ENCODE measurements around the gene INSL4. TPM values are rescaled to one million over a fixed set of nuclear protein-coding genes. Genes with fewer than 3 reads are reported as not detected.

INSL4 gene
- polyA plus RNA-seq (2013, experiment 1 of 2): not detected
- not detected for polyA plus RNA-seq (2013, experiment 2 of 2)

DNA sequence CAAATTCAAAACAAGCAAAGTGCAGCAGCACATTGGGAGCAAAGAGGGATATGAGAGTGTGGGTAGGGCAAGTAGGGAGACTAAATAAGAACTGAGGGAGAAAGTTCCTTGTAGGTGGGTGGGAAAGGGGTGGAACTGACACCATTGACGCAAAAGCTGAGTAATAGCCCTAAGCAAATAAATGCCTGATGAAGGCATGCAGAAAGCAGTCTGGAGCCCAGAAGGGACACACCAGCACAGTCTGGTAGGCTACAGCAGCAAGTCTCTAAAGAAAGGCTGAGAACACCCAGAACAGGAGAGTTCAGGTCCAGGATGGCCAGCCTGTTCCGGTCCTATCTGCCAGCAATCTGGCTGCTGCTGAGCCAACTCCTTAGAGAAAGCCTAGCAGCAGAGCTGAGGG lies at the start of gene INSL4:
INSL4 (plus strand) TSS at position 208 of the 400 bp plus-strand sequence; CDS start at position 313, 105 bp downstream.
- Histone ChIP-seq H2BK120ac (ENCODE audit: low read depth, low read length) (no peak within 1 kb of the TSS), H3K27ac (replicated peaks; ENCODE audit: low read length) (no peak within 1 kb of the TSS), H3K18ac (ENCODE audit: low read length) (no peak within 1 kb of the TSS), H2BK15ac (ENCODE audit: low read length) (no peak within 1 kb of the TSS), H3K23ac (ENCODE audit: low read depth, low read length, poor library complexity) (no peak within 1 kb of the TSS), H3K27me3 (ENCODE audit: control insufficient read depth in 3 of 3, insufficient read depth in 3 of 3, low read depth in 1 of 3, low read length in 3 of 3) (peaks cover 0 to 4% (median 0%) of the 10 kb centered on the region in 3 experiments), H3K9ac (ENCODE audit: low read depth, low read length, poor library complexity) (no peak within 1 kb of the TSS), H2BK5ac (ENCODE audit: low read length) (no peak within 1 kb of the TSS), H4K8ac (ENCODE audit: low read depth, low read length) (no peak within 1 kb of the TSS), H3K4me2 (ENCODE audit: insufficient read depth, low read length, poor library complexity, severe bottlenecking) (no peak within 1 kb of the TSS), H4K91ac (ENCODE audit: low read depth, low read length, poor library complexity) (no peak within 1 kb of the TSS), H3K4me3 (ENCODE audit: low read length in 2 of 2) (no peak within 1 kb of the TSS), H2AK5ac (ENCODE audit: low read depth, low read length) (no peak within 1 kb of the TSS), H3K9me3 (replicated peaks in 1 of 2; ENCODE audit: control insufficient read depth in 2 of 2, insufficient read depth in 1 of 2, low read depth in 1 of 2, low read length in 2 of 2) (no peaks in the 10 kb centered on the region), H3K79me1 (ENCODE audit: low read depth, low read length) (no peaks in the 10 kb centered on the region), H3K36me3 (replicated peaks in 1 of 2; ENCODE audit: control insufficient read depth in 2 of 2, insufficient read depth in 2 of 2, low read length in 2 of 2) (no peaks in the 10 kb centered on the region), H2AFZ (ENCODE audit: low read length) (no peak within 1 kb of the TSS), H3K4me1 (ENCODE audit: control insufficient read depth in 2 of 2, insufficient read depth in 1 of 2, low read depth in 1 of 2, low read length in 2 of 2) (no peaks in the 10 kb centered on the region), H2BK12ac (ENCODE audit: low read length) (no peak within 1 kb of the TSS), H3K4ac (ENCODE audit: low read length) (no peak within 1 kb of the TSS), H3K14ac (ENCODE audit: low read length) (no peak within 1 kb of the TSS)
- WGBS, 2 donors (ENCODE audit: extremely low coverage in 2 of 2, insufficient read length in 2 of 2, insufficient replicate concordance in 1 of 2): no CpG with 5 or more reads among the region's 2 CpGs
- no peak for DNase-seq (ENCODE audit: low spot score)

DNA sequence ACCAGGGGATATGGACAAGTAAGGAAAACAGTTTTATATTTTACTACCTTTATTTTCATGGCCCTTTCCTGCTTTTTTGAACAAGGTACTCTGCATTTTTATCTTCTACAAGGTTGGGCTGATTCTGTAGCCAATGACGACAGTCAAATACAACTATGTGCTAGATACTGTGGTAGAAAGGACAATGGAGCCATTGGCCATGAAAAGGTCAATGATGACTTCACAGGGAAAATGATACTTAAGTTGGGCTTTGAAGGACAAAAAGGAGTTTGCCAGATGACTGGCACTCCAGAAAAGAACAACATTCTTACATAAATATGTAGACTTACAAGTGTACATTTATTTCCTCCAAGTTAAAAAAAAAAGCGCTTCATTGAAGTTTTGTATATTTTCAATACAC lies 46.4 kb upstream of the INSL4 start:
- no peak for DNase-seq (ENCODE audit: low spot score)
- Histone ChIP-seq H3K9ac (ENCODE audit: low read depth, low read length, poor library complexity) (no peak overlapping the region), H3K36me3 (replicated peaks in 1 of 2; ENCODE audit: control insufficient read depth in 2 of 2, insufficient read depth in 2 of 2, low read length in 2 of 2) (no peaks in the 10 kb centered on the region), H3K27ac (replicated peaks; ENCODE audit: low read length) (no peak overlapping the region), H2BK15ac (ENCODE audit: low read length) (no peak overlapping the region), H3K4me3 (ENCODE audit: low read length in 2 of 2) (no peak overlapping the region), H3K4ac (ENCODE audit: low read length) (no peak overlapping the region), H2AFZ (ENCODE audit: low read length) (no peak overlapping the region), H3K14ac (ENCODE audit: low read length) (no peak overlapping the region), H4K91ac (ENCODE audit: low read depth, low read length, poor library complexity) (no peak overlapping the region), H3K27me3 (ENCODE audit: control insufficient read depth in 3 of 3, insufficient read depth in 3 of 3, low read depth in 1 of 3, low read length in 3 of 3) (no peaks in the 10 kb centered on the region), H2BK5ac (ENCODE audit: low read length) (no peak overlapping the region), H2BK12ac (ENCODE audit: low read length) (no peak overlapping the region), H3K9me3 (replicated peaks in 1 of 2; ENCODE audit: control insufficient read depth in 2 of 2, insufficient read depth in 1 of 2, low read depth in 1 of 2, low read length in 2 of 2) (no peaks in the 10 kb centered on the region), H2AK5ac (ENCODE audit: low read depth, low read length) (no peak overlapping the region), H3K4me1 (ENCODE audit: control insufficient read depth in 2 of 2, insufficient read depth in 1 of 2, low read depth in 1 of 2, low read length in 2 of 2) (no peaks in the 10 kb centered on the region), H3K23ac (ENCODE audit: low read depth, low read length, poor library complexity) (no peak overlapping the region), H2BK120ac (ENCODE audit: low read depth, low read length) (no peak overlapping the region), H3K79me1 (ENCODE audit: low read depth, low read length) (no peaks in the 10 kb centered on the region), H3K18ac (ENCODE audit: low read length) (no peak overlapping the region), H3K4me2 (ENCODE audit: insufficient read depth, low read length, poor library complexity, severe bottlenecking) (no peak overlapping the region), H4K8ac (ENCODE audit: low read depth, low read length) (no peak overlapping the region)
- WGBS, 2 donors (ENCODE audit: extremely low coverage in 2 of 2, insufficient read length in 2 of 2, insufficient replicate concordance in 1 of 2): no CpG with 5 or more reads among the region's 2 CpGs

DNA sequence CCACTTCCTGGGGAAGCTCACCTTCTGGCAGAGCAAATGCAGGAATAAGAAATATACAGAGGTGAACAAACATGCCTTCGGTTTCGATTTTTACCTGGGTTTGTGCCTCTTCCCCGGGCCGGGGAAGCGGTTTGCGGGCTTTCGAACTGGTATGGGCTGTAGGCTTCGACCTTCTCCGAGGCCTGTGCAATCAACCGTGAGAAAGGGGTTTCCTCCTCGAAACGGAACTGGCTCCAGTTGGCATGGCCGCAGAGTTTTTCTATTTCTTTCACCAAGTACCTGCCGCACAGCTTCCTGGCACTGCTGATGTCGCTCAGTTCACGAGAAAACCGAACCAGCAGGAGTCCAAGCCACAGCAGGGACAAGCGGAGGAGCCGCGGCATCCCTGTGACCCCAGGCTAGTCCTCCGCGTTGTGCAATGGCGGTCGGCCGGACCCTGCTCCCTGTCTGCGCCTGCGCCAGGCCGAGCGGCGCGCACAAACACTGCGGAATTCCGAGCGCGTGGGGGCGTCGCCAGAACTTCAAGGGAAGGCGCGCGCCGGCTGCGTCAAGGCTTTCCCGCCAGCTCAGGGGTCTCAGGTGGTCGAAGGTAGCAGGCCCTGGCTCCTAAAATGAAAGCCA lies 45.9 kb upstream of the INSL4 start, which contains the start of gene INSL6:
INSL6 (minus strand) TSS at position 420 of the 621 bp plus-strand sequence; CDS start at position 383, 37 bp downstream.
- Histone ChIP-seq H2BK15ac (ENCODE audit: low read length) (no peak within 1 kb of the TSS), H2BK120ac (ENCODE audit: low read depth, low read length) (no peak within 1 kb of the TSS), H4K8ac (ENCODE audit: low read depth, low read length) (no peak within 1 kb of the TSS), H2AFZ (ENCODE audit: low read length) (peak within 1 kb of the TSS; percentile 5), H3K4me3 (ENCODE audit: low read length in 2 of 2) (no peak within 1 kb of the TSS), H3K27ac (replicated peaks; ENCODE audit: low read length) (no peak within 1 kb of the TSS), H3K27me3 (ENCODE audit: control insufficient read depth in 3 of 3, insufficient read depth in 3 of 3, low read depth in 1 of 3, low read length in 3 of 3) (no peaks in the 10 kb centered on the region), H3K4ac (ENCODE audit: low read length) (no peak within 1 kb of the TSS), H3K14ac (ENCODE audit: low read length) (peak within 1 kb of the TSS; percentile 31), H2BK12ac (ENCODE audit: low read length) (no peak within 1 kb of the TSS), H3K4me2 (ENCODE audit: insufficient read depth, low read length, poor library complexity, severe bottlenecking) (no peak within 1 kb of the TSS), H2BK5ac (ENCODE audit: low read length) (peak within 1 kb of the TSS; percentile 68), H2AK5ac (ENCODE audit: low read depth, low read length) (peak within 1 kb of the TSS; percentile 8), H3K23ac (ENCODE audit: low read depth, low read length, poor library complexity) (no peak within 1 kb of the TSS), H3K4me1 (ENCODE audit: control insufficient read depth in 2 of 2, insufficient read depth in 1 of 2, low read depth in 1 of 2, low read length in 2 of 2) (no peaks in the 10 kb centered on the region), H3K79me1 (ENCODE audit: low read depth, low read length) (no peaks in the 10 kb centered on the region), H3K9ac (ENCODE audit: low read depth, low read length, poor library complexity) (peak within 1 kb of the TSS; percentile 63), H3K36me3 (replicated peaks in 1 of 2; ENCODE audit: control insufficient read depth in 2 of 2, insufficient read depth in 2 of 2, low read length in 2 of 2) (no peaks in the 10 kb centered on the region), H3K18ac (ENCODE audit: low read length) (peak within 1 kb of the TSS; percentile 35), H4K91ac (ENCODE audit: low read depth, low read length, poor library complexity) (no peak within 1 kb of the TSS), H3K9me3 (replicated peaks in 1 of 2; ENCODE audit: control insufficient read depth in 2 of 2, insufficient read depth in 1 of 2, low read depth in 1 of 2, low read length in 2 of 2) (no peaks in the 10 kb centered on the region)
- no CpG with 5 or more reads among the region's 44 CpGs for WGBS, 2 donors (ENCODE audit: extremely low coverage in 2 of 2, insufficient read length in 2 of 2, insufficient replicate concordance in 1 of 2)
- no peak for DNase-seq (ENCODE audit: low spot score)

DNA sequence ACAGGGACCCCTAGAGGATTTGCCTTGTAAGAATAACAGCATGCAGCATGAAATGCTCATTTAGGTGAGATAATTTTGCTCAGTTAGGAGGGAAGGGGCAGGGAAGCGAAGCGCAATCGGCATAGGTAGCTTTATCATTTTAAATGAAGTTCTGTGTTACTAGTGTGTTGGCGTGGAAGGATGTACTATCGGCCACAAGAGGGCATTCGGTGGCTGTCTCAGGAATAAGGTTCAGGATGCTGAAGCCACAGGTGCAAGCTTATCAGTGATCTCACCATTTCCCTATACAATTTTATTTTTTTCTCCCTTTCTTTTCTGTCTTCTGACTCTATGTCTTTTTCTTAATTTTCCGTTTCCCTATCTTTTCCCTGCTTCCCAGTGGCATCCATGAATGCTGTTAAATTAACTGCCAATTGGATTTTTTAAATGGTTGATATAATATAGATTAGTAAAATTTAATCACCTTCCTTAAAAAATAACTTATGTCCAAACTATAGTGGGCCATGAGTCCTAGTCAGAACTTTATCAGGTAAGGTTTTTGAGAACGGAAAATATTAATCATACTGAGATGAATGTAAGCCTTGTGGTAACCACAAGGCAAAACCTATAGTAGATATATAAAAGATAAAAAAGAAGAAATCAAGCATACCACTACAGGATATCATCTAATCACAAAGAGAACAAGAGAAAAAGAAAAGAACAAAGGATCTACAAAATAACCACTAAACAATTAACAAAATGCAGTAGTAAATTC lies 44.6 kb upstream of the INSL4 start:
- Histone ChIP-seq H2AK5ac (ENCODE audit: low read depth, low read length) (no peak overlapping the region), H3K4me3 (ENCODE audit: low read length in 2 of 2) (no peak overlapping the region), H3K14ac (ENCODE audit: low read length) (no peak overlapping the region), H4K91ac (ENCODE audit: low read depth, low read length, poor library complexity) (no peak overlapping the region), H3K23ac (ENCODE audit: low read depth, low read length, poor library complexity) (no peak overlapping the region), H2AFZ (ENCODE audit: low read length) (no peak overlapping the region), H3K9me3 (replicated peaks in 1 of 2; ENCODE audit: control insufficient read depth in 2 of 2, insufficient read depth in 1 of 2, low read depth in 1 of 2, low read length in 2 of 2) (no peaks in the 10 kb centered on the region), H2BK5ac (ENCODE audit: low read length) (no peak overlapping the region), H2BK15ac (ENCODE audit: low read length) (no peak overlapping the region), H2BK12ac (ENCODE audit: low read length) (no peak overlapping the region), H3K27me3 (ENCODE audit: control insufficient read depth in 3 of 3, insufficient read depth in 3 of 3, low read depth in 1 of 3, low read length in 3 of 3) (no peaks in the 10 kb centered on the region), H3K18ac (ENCODE audit: low read length) (no peak overlapping the region), H3K27ac (replicated peaks; ENCODE audit: low read length) (no peak overlapping the region), H3K36me3 (replicated peaks in 1 of 2; ENCODE audit: control insufficient read depth in 2 of 2, insufficient read depth in 2 of 2, low read length in 2 of 2) (no peaks in the 10 kb centered on the region), H3K9ac (ENCODE audit: low read depth, low read length, poor library complexity) (no peak overlapping the region), H3K4me1 (ENCODE audit: control insufficient read depth in 2 of 2, insufficient read depth in 1 of 2, low read depth in 1 of 2, low read length in 2 of 2) (no peaks in the 10 kb centered on the region), H4K8ac (ENCODE audit: low read depth, low read length) (no peak overlapping the region), H3K79me1 (ENCODE audit: low read depth, low read length) (no peaks in the 10 kb centered on the region), H3K4me2 (ENCODE audit: insufficient read depth, low read length, poor library complexity, severe bottlenecking) (no peak overlapping the region), H2BK120ac (ENCODE audit: low read depth, low read length) (no peak overlapping the region), H3K4ac (ENCODE audit: low read length) (no peak overlapping the region)
- WGBS, 2 donors (ENCODE audit: extremely low coverage in 2 of 2, insufficient read length in 2 of 2, insufficient replicate concordance in 1 of 2): 100% methylated on average over 1 of the region's 8 CpGs; no CpG with 5 or more reads in 1 of the 2 donors
- peak; percentile 21 for DNase-seq (ENCODE audit: low spot score)

Data from neuronal stem cell (in vitro differentiated cells).